ENCODE measurements around the gene SHF.

The SHF gene

GRCh38 chr15:45168751-45169551, 18.8 kb downstream of the SHF start:
- no peak for DNase-seq

- DNase-seq: no peak
Measured at GRCh38 chr15:45168286-45168685, 19.5 kb downstream of the SHF start.

GRCh38 chr15:45167631-45168205, 20.0 kb downstream of the SHF start:
- no peak for DNase-seq

- DNase-seq: peak; percentile 79
Measured at GRCh38 chr15:45166834-45167630, 20.7 kb downstream of the SHF start.

GRCh38 chr15:45165536-45165935, 22.2 kb downstream of the SHF start:
- no peak for DNase-seq

- no peak for DNase-seq
Measured at GRCh38 chr15:45164914-45165313, 22.9 kb downstream of the SHF start.

GRCh38 chr15:45163508-45163856, 24.3 kb downstream of the SHF start:
- no peak for DNase-seq

GRCh38 chr15:45162771-45163507, 24.8 kb downstream of the SHF start:
- peak; percentile 44 for DNase-seq

- DNase-seq: no peak
Measured at GRCh38 chr15:45161666-45162065, 26.1 kb downstream of the SHF start.

GRCh38 chr15:45157974-45158373, 29.8 kb downstream of the SHF start:
- DNase-seq: no peak

- DNase-seq: no peak
Measured at GRCh38 chr15:45156744-45157455, 30.9 kb downstream of the SHF start.

GRCh38 chr15:45155739-45156138, 32.0 kb downstream of the SHF start:
- DNase-seq: no peak

- no peak for DNase-seq
Measured at GRCh38 chr15:45151998-45152828, 35.6 kb downstream of the SHF start.

GRCh38 chr15:45150997-45151396, 36.8 kb downstream of the SHF start:
- DNase-seq: no peak

- no peak for DNase-seq
Measured at GRCh38 chr15:45150481-45150880, 37.3 kb downstream of the SHF start.

GRCh38 chr15:45149060-45149459, 38.7 kb downstream of the SHF start:
- DNase-seq: no peak

GRCh38 chr15:45148076-45149059, 39.4 kb downstream of the SHF start:
- DNase-seq: no peak

- DNase-seq: no peak
Measured at GRCh38 chr15:45147606-45148005, 40.2 kb downstream of the SHF start.

- no peak for DNase-seq
Measured at GRCh38 chr15:45146405-45146804, 41.4 kb downstream of the SHF start.

GRCh38 chr15:45144775-45145174, 43.0 kb downstream of the SHF start:
- no peak for DNase-seq

Measured in KG1 (cell line).